Loucy (cell line): ENCODE measurements around the gene JAK3.
"Not testable (repeated sequence)": the region's sequence is repeated elsewhere in the genome, so short reads cannot be mapped to it uniquely, and the experiment has no call there.

Experiments
- H2AFZ ChIP-seq: fragments of 200-600 bp; sonication (generic); 2 replicates; pipeline ENCODE4 v1.6.0; 2016; ENCODE audit warnings: antibody characterized with exemption, mild to moderate bottlenecking, low read length, moderate library complexity
- H3F3A ChIP-seq: fragments of 200-600 bp; 2 replicates; pipeline ENCODE4 v1.6.0; 2016; ENCODE audit warnings: antibody characterized with exemption, low read depth, mild to moderate bottlenecking
- H3K27me3 ChIP-seq: fragments of 200-600 bp; sonication (generic); 2 replicates; pipeline ENCODE4 v1.6.1; 2014; ENCODE audit warnings: low read length, mild to moderate bottlenecking; ENCODE audit not compliant: insufficient read depth, poor library complexity, severe bottlenecking
- H3K36me3 ChIP-seq: fragments of 200-600 bp; sonication (generic); 2 replicates; pipeline ENCODE4 v1.6.1; 2016; ENCODE audit warnings: low read length; ENCODE audit not compliant: insufficient read depth
- H3K4me1 ChIP-seq: fragments of 200-600 bp; sonication (generic); 2 replicates; pipeline ENCODE4 v1.5.1; 2014; ENCODE audit warnings: low read length, mild to moderate bottlenecking; ENCODE audit not compliant: insufficient read depth, poor library complexity, severe bottlenecking
- H3K4me2 ChIP-seq: fragments of 200-600 bp; sonication (generic); 2 replicates; pipeline ENCODE4 v1.6.0; 2014; ENCODE audit warnings: antibody characterized with exemption, low read length, low read depth, mild to moderate bottlenecking; ENCODE audit not compliant: poor library complexity, severe bottlenecking
- H3K4me3 ChIP-seq: fragments of 200-600 bp; sonication (generic); 2 replicates; pipeline ENCODE4 v1.5.1; 2014; ENCODE audit warnings: low read length, mild to moderate bottlenecking, mixed read lengths; ENCODE audit not compliant: poor library complexity, severe bottlenecking
- H3K79me2 ChIP-seq: fragments of 200-600 bp; sonication (generic); 2 replicates; pipeline ENCODE4 v1.6.1; 2014; ENCODE audit warnings: low read length; ENCODE audit not compliant: insufficient read depth
- H3K9ac ChIP-seq: fragments of 200-600 bp; sonication (generic); 2 replicates; pipeline ENCODE4 v1.6.0; 2014; ENCODE audit warnings: mild to moderate bottlenecking, low read depth, low read length, moderate library complexity; ENCODE audit not compliant: poor library complexity, severe bottlenecking
- H3K9me2 ChIP-seq: fragments of 200-600 bp; sonication (generic); replicated peaks from 2 replicates; pipeline ENCODE4 v1.6.1; 2016; ENCODE audit warnings: low read depth, low read length, mixed read lengths
- H3K9me3 ChIP-seq: fragments of 200-600 bp; sonication (generic); 2 replicates; pipeline ENCODE4 v1.6.1; 2014; ENCODE audit warnings: mild to moderate bottlenecking, antibody characterized with exemption, low read length, low read depth; ENCODE audit not compliant: insufficient read depth
- H4K20me1 ChIP-seq: fragments of 200-600 bp; sonication (generic); 2 replicates; pipeline ENCODE4 v1.6.0; 2014; ENCODE audit warnings: antibody characterized with exemption, low read length, mild to moderate bottlenecking; ENCODE audit not compliant: insufficient read depth, poor library complexity, severe bottlenecking
- CTCF ChIP-seq: fragments of 200-600 bp; sonication (generic); conservative IDR thresholded peaks from 2 replicates; pipeline ENCODE4 v1.5.1; 2014; ENCODE audit warnings: mild to moderate bottlenecking, antibody characterized with exemption, low read length
- EZH2phosphoT487 ChIP-seq: fragments of 200-600 bp; IDR thresholded peaks from 2 replicates; pipeline ENCODE4 v1.6.1; 2018; ENCODE audit warnings: antibody characterized with exemption, mild to moderate bottlenecking, moderate library complexity, borderline replicate concordance

Gene JAK3

DNA sequence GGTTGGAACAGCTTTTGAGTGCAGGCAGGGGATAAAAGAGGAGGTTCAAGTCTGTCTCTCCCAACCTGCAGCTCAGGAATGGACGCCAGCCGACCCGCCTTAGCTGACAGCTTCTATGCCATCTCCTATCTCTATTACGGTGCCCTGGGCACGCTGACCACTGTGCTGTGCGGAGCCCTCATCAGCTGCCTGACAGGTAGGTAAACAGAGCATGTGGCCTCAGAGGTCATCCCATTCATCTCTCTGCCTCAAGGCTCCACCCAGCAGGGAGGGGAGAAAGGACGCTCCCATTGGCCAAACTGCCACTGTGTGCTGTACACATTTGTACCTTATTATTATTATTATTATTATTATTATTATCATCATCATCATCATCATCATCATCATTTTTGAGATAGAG, 40.5 kb upstream of the JAK3 start:
- Histone ChIP-seq H3K4me1 (no peaks in the 10 kb centered on the region), H3K4me2 (no peak overlapping the region), H3K79me2 (no peaks in the 10 kb centered on the region), H3K9me2 (no peaks in the 10 kb centered on the region), H3K27me3 (no peaks in the 10 kb centered on the region), H3K9ac (no peak overlapping the region), H3K4me3 (no peak overlapping the region), H2AFZ (no peak overlapping the region), H3K9me3 (no peaks in the 10 kb centered on the region), H3K36me3 (no peaks in the 10 kb centered on the region), H3F3A (no peaks in the 10 kb centered on the region), H4K20me1 (no peaks in the 10 kb centered on the region)
- no peak for TF ChIP-seq CTCF
- TF ChIP-seq EZH2phosphoT487: no peak

DNA sequence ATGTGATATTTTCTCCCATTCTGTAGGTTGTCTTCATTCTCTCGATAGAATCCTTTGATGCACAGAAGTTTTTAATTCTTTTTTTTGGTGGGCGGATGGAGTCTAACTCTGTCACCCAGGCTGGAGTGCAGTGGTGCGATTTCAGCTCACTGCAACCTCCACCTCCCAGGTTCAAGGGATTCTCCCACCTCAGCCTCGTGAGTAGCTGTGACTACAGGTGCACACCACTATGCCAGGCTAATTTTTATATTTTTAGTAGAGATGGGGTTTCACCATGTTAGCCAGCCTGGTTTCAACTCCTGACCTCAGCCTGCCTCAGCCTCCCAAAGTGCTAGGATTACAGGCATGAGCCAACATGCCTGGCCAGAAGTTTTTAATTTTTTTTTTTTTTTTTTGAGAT, 39.4 kb upstream of the JAK3 start:
- H3K4me3 ChIP-seq, H2AFZ ChIP-seq, H3K79me2 ChIP-seq, H3K4me1 ChIP-seq, H3K9me3 ChIP-seq, H3K4me2 ChIP-seq, H4K20me1 ChIP-seq, H3K36me3 ChIP-seq, H3K9me2 ChIP-seq, H3K9ac ChIP-seq, H3K27me3 ChIP-seq, H3F3A ChIP-seq: not testable (repeated sequence)

DNA sequence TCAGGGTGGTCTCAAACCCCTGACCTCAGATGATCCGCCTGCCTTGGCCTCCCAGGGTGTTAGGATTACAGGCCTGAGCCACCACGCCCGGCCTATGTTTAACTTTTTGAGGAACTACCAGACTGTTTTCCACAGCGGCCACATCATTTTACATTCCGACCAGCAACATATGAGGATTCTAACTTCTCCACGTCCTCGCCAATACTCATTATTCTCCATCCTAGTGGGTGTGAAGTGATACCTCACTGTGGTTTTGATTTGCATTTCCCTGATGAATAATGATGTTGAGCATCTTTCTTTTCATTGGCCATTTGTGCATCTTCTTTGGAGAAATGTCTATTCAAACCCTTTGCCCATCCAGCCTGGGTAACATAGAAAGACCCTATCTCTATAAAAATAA, 38.7 kb upstream of the JAK3 start:
- Histone ChIP-seq H3K36me3 (no peaks in the 10 kb centered on the region), H3K4me2 (no peak overlapping the region), H2AFZ (no peak overlapping the region), H3K27me3 (no peaks in the 10 kb centered on the region), H3K4me3 (no peak overlapping the region), H4K20me1 (no peaks in the 10 kb centered on the region), H3K9ac (no peak overlapping the region), H3K9me3 (no peaks in the 10 kb centered on the region), H3K4me1 (no peaks in the 10 kb centered on the region), H3K79me2 (no peaks in the 10 kb centered on the region), H3K9me2 (no peaks in the 10 kb centered on the region), H3F3A (no peaks in the 10 kb centered on the region)
- TF ChIP-seq CTCF (no peak), EZH2phosphoT487 (no peak)

DNA sequence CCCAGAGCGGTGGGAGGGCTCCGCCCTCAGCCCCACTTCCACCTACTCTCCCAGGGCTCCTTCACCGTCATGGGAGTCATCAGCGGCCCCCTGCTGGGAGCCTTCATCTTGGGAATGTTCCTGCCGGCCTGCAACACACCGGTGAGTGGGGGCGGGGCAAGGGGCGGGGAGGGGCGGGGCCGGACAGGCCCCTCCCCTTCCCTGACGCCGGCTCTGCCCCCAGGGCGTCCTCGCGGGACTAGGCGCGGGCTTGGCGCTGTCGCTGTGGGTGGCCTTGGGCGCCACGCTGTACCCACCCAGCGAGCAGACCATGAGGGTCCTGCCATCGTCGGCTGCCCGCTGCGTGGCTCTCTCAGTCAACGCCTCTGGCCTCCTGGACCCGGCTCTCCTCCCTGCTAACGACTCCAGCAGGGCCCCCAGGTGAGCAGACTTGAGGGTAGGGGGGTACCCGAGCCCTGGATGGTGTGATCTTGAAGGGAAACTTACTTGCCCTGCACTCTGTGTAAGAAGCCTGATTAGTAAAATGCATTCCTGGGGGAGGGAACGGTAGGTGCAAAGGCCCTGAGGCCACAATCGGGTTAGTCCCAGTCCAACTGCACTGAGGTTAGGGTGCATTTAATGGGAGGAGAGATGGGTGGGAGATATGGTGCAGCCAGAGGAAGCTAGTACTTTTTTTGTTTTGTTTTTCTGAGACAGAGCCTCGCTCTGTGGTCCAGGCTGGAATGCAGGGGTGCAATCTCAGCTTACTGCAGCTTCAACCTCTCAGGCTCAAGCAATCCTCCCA, 36.0 kb upstream of the JAK3 start:
- H3K27me3 ChIP-seq: no peaks in the 10 kb centered on the region
- no peak overlapping the region for H3K9ac ChIP-seq
- H3K36me3 ChIP-seq: no peaks in the 10 kb centered on the region
- H4K20me1 ChIP-seq: no peaks in the 10 kb centered on the region
- H3K4me1 ChIP-seq: no peaks in the 10 kb centered on the region
- no peaks in the 10 kb centered on the region for H3K79me2 ChIP-seq
- H3F3A ChIP-seq: no peaks in the 10 kb centered on the region
- no peak overlapping the region for H3K4me3 ChIP-seq
- H2AFZ ChIP-seq: no peak overlapping the region
- H3K4me2 ChIP-seq: no peak overlapping the region
- H3K9me3 ChIP-seq: no peaks in the 10 kb centered on the region
- no peaks in the 10 kb centered on the region for H3K9me2 ChIP-seq
- TF ChIP-seq EZH2phosphoT487 (no peak), CTCF (no peak)
